HepG2 (cell line): ENCODE measurements around the gene IRX4. TPM values are rescaled to one million over a fixed set of nuclear protein-coding genes. Genes with fewer than 3 reads are reported as not detected.
A peak's percentile ranks its signal among the peaks of the same experiment; 100 is the strongest.

Source experiments
- ATAC-seq: fragments of 200-7000 bp; cut with Tn5 transposase; 3 replicates; pipeline ENCODE4 v1.9.1; 2020; ENCODE audit warnings: mild to moderate bottlenecking, moderate library complexity
- BruUV-seq: library from RNA; stranded (reverse); fragments of 400-500 nt; replicated peaks from 2 replicates; lab custom pipeline; 2021; lab: Mats Ljungman, UMichigan
- CTCF ChIA-PET: fragments of 300-600 bp; formaldehyde crosslinking; extraction: SDS; loops from one replicate; lab custom pipeline; 2021; ENCODE audit warnings: low total read pairs, inconsistent platforms, low intra/inter-chr PET ratio; lab: Yijun Ruan, JAX
- POLR2A ChIA-PET: fragments of 350-600 bp; sonication (Branson Sonifier 250); formaldehyde crosslinking; loops from one replicate; lab custom pipeline; 2020; ENCODE audit warnings: antibody characterized with exemption, inconsistent platforms; lab: Yijun Ruan, JAX
- DNase-seq: peaks from one replicate; pipeline ENCODE4 v3.0.0-alpha.2; 2015; ENCODE audit warnings: low spot score
- FAIRE-seq: peaks from 3 replicates; lab custom pipeline; 2011; peaks lifted over from hg19 to GRCh38; lab: Jason Lieb, UNC
- H2AFZ ChIP-seq: one replicate; pipeline ENCODE4 v1.6.1; 2011; ENCODE audit warnings: low read length, inconsistent platforms
- H3K27ac ChIP-seq: fragments of 300-600 bp; 3 replicates; pipeline ENCODE4 v1.8.0; 2011; ENCODE audit warnings: mixed run types, mild to moderate bottlenecking, mixed read lengths, low read length, inconsistent platforms; ENCODE audit not compliant: insufficient read depth; ENCODE audit errors: extremely low read length
- H3K27me3 ChIP-seq, 2 experiments: fragments of 200-600 bp in 1 of 2; 2 replicates in 1 of 2; 3 replicates in 1 of 2; pipeline versions ENCODE4 v1.6.0 to v1.8.0; 2011; ENCODE audit warnings: low read length in 2 of 2, mild to moderate bottlenecking in 2 of 2, moderate library complexity in 2 of 2, inconsistent platforms in 1 of 2; ENCODE audit not compliant: insufficient read depth in 2 of 2, control insufficient read depth in 1 of 2
- H3K36me3 ChIP-seq, 2 experiments: fragments of 200-600 bp in 1 of 2; replicated peaks in 1 of 2; 2 replicates in 1 of 2; 3 replicates in 1 of 2; pipeline versions ENCODE4 v1.5.1 to v1.8.0; 2011; ENCODE audit warnings: low read length in 2 of 2, inconsistent platforms in 1 of 2; ENCODE audit not compliant: insufficient read depth in 2 of 2, control insufficient read depth in 1 of 2
- H3K4me1 ChIP-seq: 2 replicates; pipeline ENCODE4 v1.5.1; 2012; ENCODE audit warnings: low read length, inconsistent platforms; ENCODE audit not compliant: insufficient read depth
- H3K4me2 ChIP-seq: 2 replicates; pipeline ENCODE4 v1.6.0; 2011; ENCODE audit warnings: low read depth, low read length, inconsistent platforms
- H3K4me3 ChIP-seq, 3 experiments: fragments of 200-600 bp in 1 of 3; sonication (generic), shearing (Covaris generic) in 1 of 3; replicated peaks in 1 of 3; 2 replicates each; pipeline ENCODE4 v1.5.1; 2011 to 2016; ENCODE audit warnings: low read length in 3 of 3, inconsistent platforms in 2 of 3, low read depth in 2 of 3, mild to moderate bottlenecking in 2 of 3, control low read depth in 1 of 3, mixed read lengths in 1 of 3; ENCODE audit not compliant: insufficient read depth in 1 of 3
- H3K79me2 ChIP-seq: one replicate; pipeline ENCODE4 v1.6.1; 2011; ENCODE audit warnings: low read length, inconsistent platforms; ENCODE audit not compliant: insufficient read depth
- H3K9ac ChIP-seq: 2 replicates; pipeline ENCODE4 v1.6.0; 2011; ENCODE audit warnings: mild to moderate bottlenecking, low read depth, low read length, inconsistent platforms; ENCODE audit not compliant: insufficient read depth
- H3K9me3 ChIP-seq: 2 replicates; pipeline ENCODE4 v1.5.1; 2012; ENCODE audit warnings: mild to moderate bottlenecking, low read length
- H4K20me1 ChIP-seq: 2 replicates; pipeline ENCODE4 v1.6.0; 2011; ENCODE audit warnings: inconsistent platforms, mild to moderate bottlenecking, low read length, moderate library complexity; ENCODE audit not compliant: insufficient read depth
- ATF7 ChIP-seq, 2 experiments: fragments of 450-650 bp in 1 of 2; sonication (generic) in 1 of 2; formaldehyde crosslinking in 1 of 2; IDR thresholded peaks; 2 replicates each; pipeline versions ENCODE4 v1.4.0 to v1.6.1; 2016 to 2020; ENCODE audit warnings: antibody characterized with exemption in 1 of 2, mild to moderate bottlenecking in 1 of 2, missing genetic modification reagents in 1 of 2
- GZF1 ChIP-seq: sonication (generic); formaldehyde crosslinking; IDR thresholded peaks from 2 replicates; pipeline ENCODE4 v1.5.1; 2020; ENCODE audit warnings: mild to moderate bottlenecking, missing genetic modification reagents
- HDAC1 ChIP-seq: sonication (generic); formaldehyde crosslinking; IDR thresholded peaks from 2 replicates; pipeline ENCODE4 v1.5.1; 2020; ENCODE audit warnings: mild to moderate bottlenecking, missing genetic modification reagents
- MNT ChIP-seq: fragments of 450-650 bp; IDR thresholded peaks from 2 replicates; pipeline ENCODE4 v1.6.1; 2016
- MTA3 ChIP-seq: sonication (generic); formaldehyde crosslinking; IDR thresholded peaks from 2 replicates; pipeline ENCODE4 v1.4.0; 2020; ENCODE audit warnings: missing genetic modification reagents
- MYNN ChIP-seq: sonication (generic); formaldehyde crosslinking; IDR thresholded peaks from 2 replicates; pipeline ENCODE4 v1.4.0; 2020; ENCODE audit warnings: mild to moderate bottlenecking, low read depth, missing genetic modification reagents
- NONO ChIP-seq, 2 experiments: fragments of 450-650 bp in 1 of 2; sonication (generic) in 1 of 2; formaldehyde crosslinking in 1 of 2; IDR thresholded peaks in 1 of 2; conservative IDR thresholded peaks in 1 of 2; 2 replicates each; pipeline versions ENCODE4 v1.6.1 to v1.8.0; 2017 to 2022; ENCODE audit warnings: mild to moderate bottlenecking in 1 of 2, missing genetic modification reagents in 1 of 2, moderate library complexity in 1 of 2
- PHB2 ChIP-seq: fragments of 450-650 bp; IDR thresholded peaks from 2 replicates; pipeline ENCODE4 v1.6.1; 2018; ENCODE audit not compliant: partially characterized antibody
- POLR2AphosphoS2 ChIP-seq: IDR thresholded peaks from 2 replicates; pipeline ENCODE4 v1.6.1; 2011; ENCODE audit warnings: low read depth, low read length, improper control_type of control experiment
- RFX1 ChIP-seq: fragments of 450-650 bp; IDR thresholded peaks from 2 replicates; pipeline ENCODE4 v1.6.1; 2017
- TBX3 ChIP-seq: fragments of 450-650 bp; IDR thresholded peaks from 2 replicates; pipeline ENCODE4 v1.6.1; 2017; ENCODE audit warnings: antibody characterized with exemption, mild to moderate bottlenecking, inconsistent platforms, borderline replicate concordance
- ZMAT3 ChIP-seq: sonication (generic); formaldehyde crosslinking; conservative IDR thresholded peaks from 2 replicates; pipeline ENCODE4 v1.7.0; 2021; ENCODE audit warnings: missing genetic modification reagents
- ZNF367 ChIP-seq: sonication (generic); formaldehyde crosslinking; IDR thresholded peaks from 2 replicates; pipeline ENCODE4 v1.4.0; 2020; ENCODE audit warnings: missing genetic modification reagents, borderline replicate concordance
- ZNF576 ChIP-seq: sonication (generic); formaldehyde crosslinking; IDR thresholded peaks from 2 replicates; pipeline ENCODE4 v1.4.0; 2020; ENCODE audit warnings: mild to moderate bottlenecking, missing genetic modification reagents
- ZNF770 ChIP-seq: sonication (generic); formaldehyde crosslinking; IDR thresholded peaks from 2 replicates; pipeline ENCODE4 v1.5.0; 2020; ENCODE audit warnings: mild to moderate bottlenecking, missing genetic modification reagents
- WGBS: methylation state at CpG from one replicate; pipeline ENCODE4 v1.1.6; 2017; ENCODE audit warnings: low lambda C conversion rate; 5-methylcytosine and 5-hydroxymethylcytosine counted together
- in situ Hi-C: cut with HindIII; loops from 2 replicates; pipeline ENCODE4 v1.10.0; 2017; ENCODE audit warnings: low pct_unique_long_range_greater_than_20kb; ENCODE audit not compliant: extremely low pct_ligation_motif_present
- intact Hi-C: fragments of 100-400 bp; cut with micrococcal nuclease; formaldehyde crosslinking; loops from one replicate; pipeline ENCODE4 v1.10.0; 2022; ENCODE audit not compliant: unreplicated experiment
- polyA plus RNA-seq, 8 experiments: library from polyadenylated mRNA; depleted of rRNA in 3 of 8; stranded (reverse) in 7 of 8; unstranded in 1 of 8; fragments of >200 nt; fragmentation: Illumina TruSeq in 4 of 8; extraction: Trizol in 4 of 8; gene quantifications; 2 replicates each; pipeline versions ENCODE4 v1.2.1 to v1.2.3, GENCODE V29; 2011 to 2016; ENCODE audit warnings: low read depth in 4 of 8, missing spikeins in 1 of 8, mixed read lengths in 1 of 8; ENCODE audit not compliant: insufficient read depth in 1 of 8
- total RNA-seq, 5 experiments: library from RNA; depleted of rRNA; stranded (reverse); fragments of >200 nt; fragmentation: Illumina TruSeq; extraction: Trizol; gene quantifications; 2 replicates each; pipeline ENCODE4 v1.2.3, GENCODE V29; 2016; ENCODE audit warnings: low read depth in 1 of 5

Gene IRX4
- total and polyA plus RNA-seq, 2 of the 13 experiments (the other 11 are each of a cell fraction or from before 2014, with no cell fraction given): not detected

- Histone ChIP-seq H3K9ac (no peak overlapping the region), H3K4me2 (no peak overlapping the region), H3K27ac (no peak overlapping the region), H3K4me3 (no peak overlapping the region), H3K27me3 (peaks cover 7 to 42% of the 10 kb centered on the region in 2 experiments), H2AFZ (no peak overlapping the region), H3K9me3 (peaks cover 8% of the 10 kb centered on the region; the same call in 1 of the 2 replicates), H3K36me3 (no peaks in the 10 kb centered on the region), H4K20me1 (no peaks in the 10 kb centered on the region), H3K79me2 (no peaks in the 10 kb centered on the region), H3K4me1 (no peaks in the 10 kb centered on the region)
- no TSS peak for BruUV-seq
- WGBS: 46% methylated on average over 9 of the region's 9 CpGs
- POLR2A ChIA-PET: no interaction called here
- ATAC-seq: no peak
- DNase-seq: no peak
- intact Hi-C loops (no loop called here), in situ Hi-C loops (no loop called here)
- CTCF ChIA-PET: no interaction called here
- peak; percentile 50 for FAIRE-seq
- no peak for TF ChIP-seq NONO (IDR thresholded peaks at IDR 0.05)
- TF ChIP-seq NONO (CRISPR knock-in tag; conservative IDR thresholded peaks at IDR 0.05): no peak
- no peak for TF ChIP-seq RFX1
- no peak for TF ChIP-seq GZF1 (CRISPR knock-in tag)
- no peak for TF ChIP-seq HDAC1 (CRISPR knock-in tag)
- TF ChIP-seq ZNF576 (CRISPR knock-in tag): no peak
- no peak for TF ChIP-seq ZNF770
- no peak for TF ChIP-seq POLR2AphosphoS2
- TF ChIP-seq TBX3: no peak
- no peak; the same call in 1 of the 2 replicates for TF ChIP-seq ATF7 (IDR thresholded peaks at IDR 0.05)
- TF ChIP-seq ATF7 (CRISPR knock-in tag; IDR thresholded peaks at IDR 0.05): no peak
- TF ChIP-seq MYNN (CRISPR knock-in tag): no peak
- no peak for TF ChIP-seq ZMAT3
- peak; percentile 98 for TF ChIP-seq MNT
- TF ChIP-seq MTA3 (CRISPR knock-in tag): no peak
- peak; percentile 14 for TF ChIP-seq PHB2
- no peak for TF ChIP-seq ZNF367 (CRISPR knock-in tag)
Measured at GRCh38 chr5:1929108-1929991, 46.6 kb upstream of the IRX4 start.
